ENCODE measurements around the gene GLG1. TPM values are rescaled to one million over a fixed set of nuclear protein-coding genes. Genes with fewer than 3 reads are reported as not detected.
A peak's percentile ranks its signal among the peaks of the same experiment; 100 is the strongest.

GLG1 gene
- total RNA-seq, 1 experiment from 2014 or later: 487 TPM

GRCh38 chr16:74623214-74623838 lies 16.4 kb upstream of the GLG1 start:
- ChIA-PET POLR2A (ENCODE audit: low non-redundant PET) (no interaction called here), CTCF (interaction anchor here (0.6 kb wide), 1 partner anchor 14 kb away, joined by 3 read pairs; no protein-coding TSS in a partner anchor)
- BruUV-seq (replicated peaks): no TSS peak
- H3K9me3 ChIP-seq (ENCODE audit: low read depth, low read length, poor library complexity, severe bottlenecking): no peaks in the 10 kb centered on the region
- peak; percentile 76 for TF ChIP-seq CTCF (conservative IDR thresholded peaks at IDR 0.05; ENCODE audit: low read depth, low read length)
- no peak for TF ChIP-seq EZH2 (IDR thresholded peaks at IDR 0.05; ENCODE audit: borderline replicate concordance, low read depth, low read length, poor library complexity, severe bottlenecking)
- intact Hi-C loops (cut with micrococcal nuclease; ENCODE audit: unreplicated experiment): loop anchor here (5.0 kb wide), 1 partner anchor 81 kb away; no protein-coding TSS in a partner anchor
- no peaks in the 10 kb centered on the region for H3K27me3 ChIP-seq (replicated peaks; ENCODE audit: insufficient read depth, low read depth, low read length, poor library complexity)
- H3K4me1 ChIP-seq (ENCODE audit: insufficient read depth, low read length, poor library complexity, severe bottlenecking): peaks cover 20% of the 10 kb centered on the region
- peaks cover 79% of the 10 kb centered on the region for H3K36me3 ChIP-seq (ENCODE audit: insufficient read depth, low read length, poor library complexity, severe bottlenecking)
- peak overlapping the region; percentile 73 for H3K27ac ChIP-seq (ENCODE audit: low read depth, low read length, poor library complexity, severe bottlenecking)
- DNase-seq (ENCODE audit: low spot score): peak; percentile 82
- no peak overlapping the region for H3K4me3 ChIP-seq (ENCODE audit: low read depth, low read length, poor library complexity, severe bottlenecking)

DNA sequence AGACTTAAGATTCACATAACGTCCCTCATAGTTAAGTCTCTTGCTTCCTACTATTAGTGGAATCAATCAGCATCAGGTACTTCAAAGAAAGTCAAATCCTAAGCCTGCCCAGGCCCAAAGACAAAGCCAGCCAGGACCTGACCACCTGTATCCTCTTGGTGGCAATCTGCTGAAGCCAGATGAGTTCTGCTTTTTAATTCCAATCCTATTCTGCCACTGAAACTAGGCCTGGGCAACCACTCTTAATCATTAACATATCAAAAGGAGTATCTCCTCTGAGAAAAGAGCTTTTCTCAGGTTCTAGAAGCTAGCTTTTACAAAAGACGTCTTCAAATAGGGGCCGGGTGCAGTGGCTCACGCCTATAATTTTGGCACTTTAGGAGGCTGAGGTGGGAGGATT lies 15.1 kb upstream of the GLG1 start:
- intact Hi-C loops (cut with micrococcal nuclease; ENCODE audit: unreplicated experiment): loop anchor here (5.0 kb wide), 1 partner anchor 80 kb away; no protein-coding TSS in a partner anchor
- Histone ChIP-seq H3K27ac (ENCODE audit: low read depth, low read length, poor library complexity, severe bottlenecking) (peak overlapping the region; percentile 73), H3K4me1 (ENCODE audit: insufficient read depth, low read length, poor library complexity, severe bottlenecking) (peaks cover 30% of the 10 kb centered on the region), H3K27me3 (replicated peaks; ENCODE audit: insufficient read depth, low read depth, low read length, poor library complexity) (no peaks in the 10 kb centered on the region), H3K9me3 (ENCODE audit: low read depth, low read length, poor library complexity, severe bottlenecking) (no peaks in the 10 kb centered on the region), H3K4me3 (ENCODE audit: low read depth, low read length, poor library complexity, severe bottlenecking) (no peak overlapping the region), H3K36me3 (ENCODE audit: insufficient read depth, low read length, poor library complexity, severe bottlenecking) (peaks cover 66% of the 10 kb centered on the region)
- ChIA-PET POLR2A (ENCODE audit: low non-redundant PET) (interaction anchor here (0.5 kb wide), 1 partner anchor 35 kb away, joined by 5 read pairs; no protein-coding TSS in a partner anchor), CTCF (no interaction called here)
- BruUV-seq (replicated peaks): no TSS peak
- no peak for TF ChIP-seq EZH2 (IDR thresholded peaks at IDR 0.05; ENCODE audit: borderline replicate concordance, low read depth, low read length, poor library complexity, severe bottlenecking)
- TF ChIP-seq CTCF (conservative IDR thresholded peaks at IDR 0.05; ENCODE audit: low read depth, low read length): no peak
- no peak for DNase-seq (ENCODE audit: low spot score)

DNA sequence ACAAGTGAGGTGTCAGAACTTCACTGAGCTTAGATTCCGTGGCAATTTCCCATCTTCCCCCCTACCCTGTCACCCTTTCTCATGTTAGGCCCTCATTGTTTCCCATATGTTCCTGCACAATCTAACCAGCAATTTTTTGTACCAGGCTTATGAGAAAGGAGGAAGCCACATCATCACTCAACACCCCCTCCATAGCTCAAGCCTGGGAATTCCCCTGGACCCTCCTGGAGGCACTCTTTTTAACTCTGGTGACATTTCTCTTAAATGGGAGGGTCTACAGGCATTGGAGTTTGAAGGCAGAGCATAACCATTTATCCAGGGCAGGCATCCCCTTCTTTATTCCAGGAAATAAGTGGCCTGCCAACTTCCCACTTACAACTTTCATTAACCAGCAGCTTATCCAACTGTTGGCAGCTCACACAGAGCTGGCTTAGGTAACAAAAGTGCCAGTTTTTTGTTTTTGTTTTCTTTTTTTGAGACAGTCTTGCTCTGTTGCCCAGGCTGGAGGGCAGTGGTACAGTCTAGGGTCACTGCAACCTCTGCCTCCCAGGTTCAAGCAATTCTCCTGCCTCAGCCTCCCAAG lies 10.4 kb upstream of the GLG1 start:
- no peak for DNase-seq (ENCODE audit: low spot score)
- H3K27ac ChIP-seq (ENCODE audit: low read depth, low read length, poor library complexity, severe bottlenecking): peak overlapping the region; percentile 76
- CTCF ChIA-PET: no interaction called here
- H3K27me3 ChIP-seq (replicated peaks; ENCODE audit: insufficient read depth, low read depth, low read length, poor library complexity): no peaks in the 10 kb centered on the region
- peaks cover 19% of the 10 kb centered on the region for H3K36me3 ChIP-seq (ENCODE audit: insufficient read depth, low read length, poor library complexity, severe bottlenecking)
- POLR2A ChIA-PET (ENCODE audit: low non-redundant PET): no interaction called here
- intact Hi-C loops (cut with micrococcal nuclease; ENCODE audit: unreplicated experiment): no loop called here
- H3K4me1 ChIP-seq (ENCODE audit: insufficient read depth, low read length, poor library complexity, severe bottlenecking): peaks cover 23% of the 10 kb centered on the region
- H3K9me3 ChIP-seq (ENCODE audit: low read depth, low read length, poor library complexity, severe bottlenecking): no peaks in the 10 kb centered on the region
- no TSS peak for BruUV-seq (replicated peaks)
- H3K4me3 ChIP-seq (ENCODE audit: low read depth, low read length, poor library complexity, severe bottlenecking): no peak overlapping the region
- TF ChIP-seq CTCF (conservative IDR thresholded peaks at IDR 0.05; ENCODE audit: low read depth, low read length) (no peak), EZH2 (IDR thresholded peaks at IDR 0.05; ENCODE audit: borderline replicate concordance, low read depth, low read length, poor library complexity, severe bottlenecking) (no peak)

Measured in A673 (cell line).